GM18499 (cell line): ENCODE measurements around the gene RPL19.

ENCODE experiments used
- ATAC-seq: cut with Tn5 transposase; IDR thresholded peaks from one replicate; pipeline ENCODE4 v1.9.1; 2021; ENCODE audit warnings: moderate number of reproducible peaks; ENCODE audit not compliant: insufficient read depth, unreplicated experiment

RPL19 gene

GRCh38 chr17:39170558-39170957 lies 29.5 kb upstream of the RPL19 start:
- no peak for ATAC-seq

GRCh38 chr17:39171933-39172332 lies 28.1 kb upstream of the RPL19 start:
- ATAC-seq = no peak

GRCh38 chr17:39173080-39173479 lies 27.0 kb upstream of the RPL19 start:
- no peak for ATAC-seq

- ATAC-seq = no peak
Measured at GRCh38 chr17:39173526-39174274, 26.4 kb upstream of the RPL19 start.

- ATAC-seq = no peak
Measured at GRCh38 chr17:39174920-39175694, 25.0 kb upstream of the RPL19 start.

GRCh38 chr17:39175695-39176093 lies 24.4 kb upstream of the RPL19 start:
- no peak for ATAC-seq

GRCh38 chr17:39177256-39177655 lies 22.8 kb upstream of the RPL19 start:
- no peak for ATAC-seq

- ATAC-seq = no peak
Measured at GRCh38 chr17:39178536-39178935, 21.5 kb upstream of the RPL19 start.

GRCh38 chr17:39181303-39181702 lies 18.8 kb upstream of the RPL19 start:
- no peak for ATAC-seq

- ATAC-seq = no peak
Measured at GRCh38 chr17:39183045-39183444, 17.0 kb upstream of the RPL19 start.

- ATAC-seq = no peak
Measured at GRCh38 chr17:39183720-39184119, 16.4 kb upstream of the RPL19 start.

GRCh38 chr17:39186481-39187002 lies 13.5 kb upstream of the RPL19 start:
- ATAC-seq = no peak

GRCh38 chr17:39187152-39187830 lies 12.8 kb upstream of the RPL19 start:
- ATAC-seq = no peak

- no peak for ATAC-seq
Measured at GRCh38 chr17:39191750-39192510, 8.2 kb upstream of the RPL19 start.

GRCh38 chr17:39192901-39193300 lies 7.2 kb upstream of the RPL19 start:
- ATAC-seq = no peak

GRCh38 chr17:39193346-39193745 lies 6.7 kb upstream of the RPL19 start:
- ATAC-seq = no peak

GRCh38 chr17:39194089-39194984 lies 5.7 kb upstream of the RPL19 start:
- ATAC-seq = no peak

GRCh38 chr17:39194985-39195524 lies 5.0 kb upstream of the RPL19 start:
- no peak for ATAC-seq

GRCh38 chr17:39195568-39196160 lies 4.4 kb upstream of the RPL19 start:
- ATAC-seq = no peak
